Thoracic aorta (tissue), 2 donors: Measurements from ENCODE around the gene CAPN14. TPM values are rescaled to one million over a fixed set of nuclear protein-coding genes. Genes with fewer than 3 reads are reported as not detected.

Experiments
- ATAC-seq: fragments of 150-250 bp; one replicate; pipeline ENCODE4 v1.8.0; 2017; ENCODE audit warnings: low read depth; ENCODE audit not compliant: insufficient number of reproducible peaks, low FRiP score
- DNase-seq: peaks from one replicate; pipeline ENCODE4 v3.0.0-alpha.2; 2020; ENCODE audit warnings: low spot score
- H3K27ac ChIP-seq, 2 donors: fragments of 200-600 bp; sonication (generic); 1 replicate in 1 of 2; 2 replicates in 1 of 2; pipeline ENCODE4 v1.5.1; 2016; ENCODE audit warnings: mild to moderate bottlenecking in 2 of 2, moderate library complexity in 2 of 2
- H3K27me3 ChIP-seq: fragments of 200-600 bp; sonication (generic); replicated peaks from 2 replicates; pipeline ENCODE4 v1.6.0; 2016; ENCODE audit warnings: mild to moderate bottlenecking; ENCODE audit not compliant: insufficient read depth
- H3K36me3 ChIP-seq: fragments of 200-600 bp; sonication (generic); one replicate; pipeline ENCODE4 v1.5.1; 2016
- H3K4me1 ChIP-seq, 2 donors: fragments of 200-600 bp; sonication (generic); 1 replicate in 1 of 2; 2 replicates in 1 of 2; pipeline versions ENCODE4 v1.5.1 to v1.6.0; 2016; ENCODE audit warnings: low read depth in 2 of 2, mild to moderate bottlenecking in 1 of 2; ENCODE audit not compliant: control insufficient read depth in 1 of 2
- H3K4me3 ChIP-seq: fragments of 200-600 bp; sonication (generic); 2 replicates; pipeline ENCODE4 v1.5.1; 2016; ENCODE audit warnings: mild to moderate bottlenecking
- H3K9me3 ChIP-seq: fragments of 200-600 bp; sonication (generic); 2 replicates; pipeline ENCODE4 v1.5.1; 2016
- total RNA-seq, 2 donors: library from RNA; depleted of rRNA; stranded (reverse); fragments of >200 nt; gene quantifications; one replicate each; pipeline versions ENCODE4 v1.1.0 to v1.2.3, GENCODE V29; 2016
- TF ChIP-seq, protein P1 (sequence below): fragments of 200-600 bp; sonication (generic); IDR thresholded peaks from one replicate; pipeline ENCODE4 v1.5.1; 2019; ENCODE audit warnings: antibody characterized with exemption

The CAPN14 gene
- total RNA-seq, 2 donors from 2014 or later = 0.14 TPM; not detected in 1

DNA sequence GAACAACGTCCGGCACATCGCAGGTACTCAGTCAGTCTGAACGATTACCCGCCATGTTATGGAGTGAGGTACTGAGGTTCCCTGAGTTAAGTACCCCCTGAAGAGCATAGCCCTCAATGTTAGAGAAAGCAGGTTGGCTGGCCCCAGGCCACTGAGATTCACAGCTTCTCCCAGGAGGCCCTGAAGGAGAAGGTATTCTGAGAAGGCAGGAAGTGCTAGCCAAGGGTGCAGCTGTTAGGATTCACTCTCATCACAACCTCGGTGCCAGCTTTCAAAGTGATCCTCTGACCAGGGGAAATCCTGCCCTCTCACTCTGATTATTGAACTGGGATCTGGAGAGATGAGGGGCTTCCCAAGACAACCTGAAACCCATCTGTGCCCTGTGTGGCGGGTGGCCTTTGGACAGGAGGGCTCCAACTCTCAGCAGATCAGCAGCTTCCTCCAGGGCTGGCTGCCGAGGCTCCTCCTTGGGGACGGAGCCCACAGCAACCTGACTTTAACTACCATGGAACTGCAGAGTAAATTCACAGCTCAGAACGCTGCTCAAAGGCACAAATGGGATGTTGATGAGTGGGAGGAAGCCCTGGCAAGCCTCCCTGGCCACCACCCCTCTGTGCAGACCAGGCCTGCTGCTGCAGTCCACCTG, 24.4 kb upstream of the CAPN14 start:
- H3K27ac ChIP-seq = peak overlapping the region in 1 of 2 donors; percentile 9
- no peaks in the 10 kb centered on the region for H3K27me3 ChIP-seq
- H3K36me3 ChIP-seq = peaks cover 13% of the 10 kb centered on the region
- H3K4me3 ChIP-seq = no peak overlapping the region
- H3K9me3 ChIP-seq = no peaks in the 10 kb centered on the region
- TF ChIP-seq, protein P1, sequence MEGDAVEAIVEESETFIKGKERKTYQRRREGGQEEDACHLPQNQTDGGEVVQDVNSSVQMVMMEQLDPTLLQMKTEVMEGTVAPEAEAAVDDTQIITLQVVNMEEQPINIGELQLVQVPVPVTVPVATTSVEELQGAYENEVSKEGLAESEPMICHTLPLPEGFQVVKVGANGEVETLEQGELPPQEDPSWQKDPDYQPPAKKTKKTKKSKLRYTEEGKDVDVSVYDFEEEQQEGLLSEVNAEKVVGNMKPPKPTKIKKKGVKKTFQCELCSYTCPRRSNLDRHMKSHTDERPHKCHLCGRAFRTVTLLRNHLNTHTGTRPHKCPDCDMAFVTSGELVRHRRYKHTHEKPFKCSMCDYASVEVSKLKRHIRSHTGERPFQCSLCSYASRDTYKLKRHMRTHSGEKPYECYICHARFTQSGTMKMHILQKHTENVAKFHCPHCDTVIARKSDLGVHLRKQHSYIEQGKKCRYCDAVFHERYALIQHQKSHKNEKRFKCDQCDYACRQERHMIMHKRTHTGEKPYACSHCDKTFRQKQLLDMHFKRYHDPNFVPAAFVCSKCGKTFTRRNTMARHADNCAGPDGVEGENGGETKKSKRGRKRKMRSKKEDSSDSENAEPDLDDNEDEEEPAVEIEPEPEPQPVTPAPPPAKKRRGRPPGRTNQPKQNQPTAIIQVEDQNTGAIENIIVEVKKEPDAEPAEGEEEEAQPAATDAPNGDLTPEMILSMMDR = no peak
- DNase-seq = no peak
- peaks cover 26 to 46% of the 10 kb centered on the region in 2 donors for H3K4me1 ChIP-seq
- ATAC-seq = no peak

DNA sequence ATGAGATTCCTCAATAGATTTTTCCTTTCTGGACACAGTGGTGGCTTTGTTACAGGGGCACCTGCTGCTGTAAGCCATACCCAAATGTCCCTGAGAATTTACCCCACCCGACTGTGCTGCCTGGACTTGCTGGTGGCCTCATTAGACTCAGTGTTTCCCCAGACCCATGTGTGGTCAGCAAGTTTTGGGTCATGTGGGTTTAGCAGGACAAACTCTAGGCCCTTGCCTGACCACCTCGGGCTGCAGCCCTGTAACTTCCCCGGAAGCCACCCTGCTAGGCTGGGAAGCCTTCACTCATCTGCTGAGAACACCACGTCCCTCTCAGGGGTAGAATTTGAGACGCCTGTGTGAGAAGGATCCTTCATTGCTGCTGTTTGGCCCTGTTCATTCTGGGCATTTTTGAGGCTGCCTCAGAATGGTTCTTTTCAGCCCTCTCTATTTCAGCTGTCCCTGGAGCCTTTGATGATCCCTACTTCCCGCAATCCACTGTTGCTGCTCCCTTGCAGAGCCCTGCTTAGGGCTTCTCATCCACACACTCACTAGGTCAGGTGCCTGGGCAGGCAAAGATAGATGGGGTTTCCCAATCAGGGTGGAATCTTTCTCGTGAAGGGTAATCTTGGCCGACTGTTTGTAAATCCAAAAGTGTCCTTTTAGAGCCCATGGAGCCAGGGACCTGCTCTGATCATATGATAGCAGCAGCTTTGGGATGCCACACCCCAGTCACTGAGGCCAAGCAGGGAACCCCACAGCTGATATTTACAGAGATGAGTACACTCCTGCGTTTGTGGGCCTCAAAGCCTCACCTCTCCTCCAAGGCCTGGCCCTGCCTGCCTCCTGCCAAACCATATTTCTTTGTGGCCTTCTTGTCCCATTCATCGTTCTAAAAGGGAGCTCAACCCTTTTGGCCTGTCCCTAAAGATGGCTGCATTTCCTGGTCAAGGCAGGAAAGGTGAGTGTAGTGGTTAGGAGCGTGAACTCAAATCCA, 23.4 kb upstream of the CAPN14 start:
- peak overlapping the region; percentile 49 for H3K4me3 ChIP-seq
- no peaks in the 10 kb centered on the region for H3K27me3 ChIP-seq
- peaks cover 34 to 57% of the 10 kb centered on the region in 2 donors for H3K4me1 ChIP-seq
- peak overlapping the region; percentile 90 to 95 for H3K27ac ChIP-seq
- peaks cover 10% of the 10 kb centered on the region for H3K36me3 ChIP-seq
- ATAC-seq (peak; percentile 6), DNase-seq (no peak)
- TF ChIP-seq, protein P1 = no peak
- H3K9me3 ChIP-seq = no peaks in the 10 kb centered on the region

DNA sequence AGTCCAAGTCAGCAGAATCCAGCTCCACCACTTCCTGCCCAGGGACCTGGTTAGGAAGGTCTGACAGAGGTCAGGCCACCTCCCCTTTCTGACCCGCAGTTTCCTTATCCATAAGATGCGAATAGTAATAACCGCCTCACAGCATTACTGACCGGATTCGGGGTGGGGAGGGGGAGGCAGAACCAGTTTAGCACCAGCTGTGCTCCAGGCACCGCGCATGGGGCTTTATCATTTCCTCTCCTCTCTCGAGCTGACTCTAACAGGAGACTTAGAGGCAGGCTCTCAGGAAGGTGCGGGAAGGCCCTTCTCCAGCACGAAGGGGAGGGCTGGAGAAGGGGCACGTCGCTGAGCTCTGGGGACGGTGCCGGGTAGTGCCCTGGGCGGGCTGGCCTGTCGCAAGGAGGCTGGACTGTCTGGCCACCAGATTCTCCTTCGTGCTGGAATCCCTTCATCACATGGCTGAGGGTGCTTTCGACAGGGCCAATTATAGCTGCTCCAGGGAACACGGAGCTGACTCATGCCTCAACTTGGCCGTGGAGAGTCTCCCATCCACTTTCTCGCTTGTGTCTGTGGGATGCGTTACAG, 22.4 kb upstream of the CAPN14 start:
- H3K4me1 ChIP-seq = peaks cover 39 to 67% of the 10 kb centered on the region in 2 donors
- H3K27me3 ChIP-seq = no peaks in the 10 kb centered on the region
- DNase-seq (peak; percentile 52), ATAC-seq (peak; percentile 67)
- TF ChIP-seq, protein P1 = no peak
- H3K4me3 ChIP-seq = peak overlapping the region; percentile 49
- H3K36me3 ChIP-seq = peaks cover 8% of the 10 kb centered on the region
- no peaks in the 10 kb centered on the region for H3K9me3 ChIP-seq
- H3K27ac ChIP-seq = peak overlapping the region; percentile 90 to 95

DNA sequence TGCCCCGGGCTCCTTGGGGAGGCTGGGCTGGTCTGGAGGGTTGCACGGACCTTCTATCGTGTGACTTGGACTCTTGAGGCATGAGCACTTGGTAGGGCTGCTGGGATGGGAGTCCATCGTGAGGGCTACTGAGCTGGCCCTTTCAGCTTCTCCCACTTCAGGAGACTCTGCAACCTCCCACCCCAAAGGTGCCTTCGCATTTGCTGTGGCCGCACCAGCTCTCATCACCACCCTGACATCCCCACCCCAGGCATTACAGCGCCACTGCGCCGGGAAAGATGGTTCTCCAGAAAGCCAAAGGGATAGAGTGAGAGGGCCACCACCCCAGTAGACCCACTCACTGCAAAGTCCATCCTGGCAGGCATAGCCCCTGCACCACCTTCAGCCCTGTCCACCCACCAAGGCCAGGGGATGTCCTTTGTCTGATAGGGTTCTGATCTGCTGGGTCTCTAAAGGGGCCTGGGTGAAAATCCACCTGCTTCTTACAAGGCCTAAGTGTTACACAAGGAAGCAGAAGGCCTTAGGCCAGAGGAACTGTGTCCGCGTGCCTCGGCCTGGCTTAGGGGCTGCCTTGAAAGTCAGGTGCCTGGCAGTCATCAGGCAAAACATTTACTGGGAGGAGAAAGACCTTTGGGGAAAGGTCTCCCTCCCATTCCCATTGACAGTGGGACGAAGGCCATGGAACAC, 21.7 kb upstream of the CAPN14 start:
- Histone ChIP-seq H3K27me3 (no peaks in the 10 kb centered on the region), H3K27ac (peak overlapping the region; percentile 90 to 95), H3K36me3 (peaks cover 2% of the 10 kb centered on the region), H3K4me3 (no peak overlapping the region), H3K9me3 (no peaks in the 10 kb centered on the region), H3K4me1 (peaks cover 39 to 71% of the 10 kb centered on the region in 2 donors)
- no peak for ATAC-seq
- TF ChIP-seq, protein P1 = no peak
- no peak for DNase-seq
